HEK293 (cell line): ENCODE results near the gene NPAS2.

ENCODE experiments used
- CTCF ChIA-PET: fragments of 350-600 bp; formaldehyde crosslinking; extraction: SDS; loops from one replicate; lab custom pipeline; 2021; ENCODE audit warnings: antibody characterized with exemption; lab: Yijun Ruan, JAX
- POLR2A ChIA-PET: fragments of 300-600 bp; formaldehyde crosslinking; extraction: SDS; loops from one replicate; lab custom pipeline; 2020; ENCODE audit warnings: antibody characterized with exemption, inconsistent platforms; lab: Yijun Ruan, JAX
- H3K27ac ChIP-seq: fragments of 200-500 bp; sonication (Bioruptor generic); 2 replicates; pipeline ENCODE4 v1.5.1; 2014; ENCODE audit warnings: low read depth, low read length, control low read depth, inconsistent platforms; ENCODE audit errors: extremely low read depth
- H3K36me3 ChIP-seq, 2 experiments: fragments of 200-500 bp in 1 of 2; sonication (Bioruptor generic) in 1 of 2; 1 replicate in 1 of 2; 2 replicates in 1 of 2; pipeline ENCODE4 v1.5.1; 2014 to 2017; ENCODE audit warnings: inconsistent platforms in 2 of 2, low read length in 2 of 2; ENCODE audit not compliant: control insufficient read depth in 2 of 2, insufficient read depth in 1 of 2
- H3K4me1 ChIP-seq: fragments of 200-500 bp; sonication (Bioruptor generic); 2 replicates; pipeline ENCODE4 v1.5.1; 2014; ENCODE audit warnings: mild to moderate bottlenecking, low read length, inconsistent platforms; ENCODE audit not compliant: control insufficient read depth, insufficient read depth
- H3K4me3 ChIP-seq: 2 replicates; pipeline ENCODE4 v1.5.1; 2011; ENCODE audit warnings: low read depth, mild to moderate bottlenecking, control low read depth, low read length, moderate library complexity
- H3K9me3 ChIP-seq: fragments of 200-500 bp; sonication (Bioruptor generic); 2 replicates; pipeline ENCODE4 v1.5.1; 2014; ENCODE audit warnings: low read depth, low read length, inconsistent platforms; ENCODE audit not compliant: control insufficient read depth, insufficient read depth
- GLI4 ChIP-seq: fragments of 450-650 bp; formaldehyde crosslinking; IDR thresholded peaks from 2 replicates; pipeline ENCODE4 v1.5.1; 2016; ENCODE audit warnings: missing biosample characterization, missing genetic modification characterization
- IKZF3 ChIP-seq: fragments of 450-650 bp; IDR thresholded peaks from 2 replicates; pipeline ENCODE4 v1.5.0; 2018; ENCODE audit warnings: missing biosample characterization, mild to moderate bottlenecking, missing genetic modification characterization, moderate library complexity
- KLF16 ChIP-seq: fragments of 450-650 bp; formaldehyde crosslinking; IDR thresholded peaks from 2 replicates; pipeline ENCODE4 v1.5.1; 2017; ENCODE audit warnings: missing biosample characterization, missing genetic modification characterization
- OVOL3 ChIP-seq: fragments of 450-650 bp; formaldehyde crosslinking; IDR thresholded peaks from 2 replicates; pipeline ENCODE4 v1.5.1; 2016; ENCODE audit warnings: missing biosample characterization, missing genetic modification characterization
- ZBTB21 ChIP-seq: fragments of 450-650 bp; formaldehyde crosslinking; IDR thresholded peaks from 2 replicates; pipeline ENCODE4 v1.5.1; 2017; ENCODE audit warnings: missing biosample characterization, missing genetic modification characterization
- ZFP69B ChIP-seq: fragments of 450-650 bp; formaldehyde crosslinking; IDR thresholded peaks from 2 replicates; pipeline ENCODE4 v1.5.1; 2016; ENCODE audit warnings: missing biosample characterization, missing genetic modification characterization
- ZNF2 ChIP-seq: fragments of 450-650 bp; formaldehyde crosslinking; IDR thresholded peaks from 2 replicates; pipeline ENCODE4 v1.5.1; 2016; ENCODE audit warnings: missing biosample characterization, missing genetic modification characterization
- ZNF202 ChIP-seq: fragments of 450-650 bp; formaldehyde crosslinking; IDR thresholded peaks from 2 replicates; pipeline ENCODE4 v1.5.1; 2016; ENCODE audit warnings: missing biosample characterization, missing genetic modification characterization, borderline replicate concordance
- ZNF302 ChIP-seq: fragments of 450-650 bp; formaldehyde crosslinking; IDR thresholded peaks from 2 replicates; pipeline ENCODE4 v1.5.1; 2016; ENCODE audit warnings: missing biosample characterization, missing genetic modification characterization, low read depth
- ZNF354C ChIP-seq: fragments of 450-650 bp; formaldehyde crosslinking; IDR thresholded peaks from 2 replicates; pipeline ENCODE4 v1.5.1; 2016; ENCODE audit warnings: missing biosample characterization, missing genetic modification characterization, low read depth, borderline replicate concordance
- ZNF404 ChIP-seq: fragments of 450-650 bp; formaldehyde crosslinking; IDR thresholded peaks from 2 replicates; pipeline ENCODE4 v1.5.1; 2017; ENCODE audit warnings: missing biosample characterization, missing genetic modification characterization
- ZNF416 ChIP-seq: fragments of 450-650 bp; formaldehyde crosslinking; IDR thresholded peaks from 2 replicates; pipeline ENCODE4 v1.5.1; 2016; ENCODE audit warnings: missing biosample characterization, missing genetic modification characterization
- ZNF433 ChIP-seq: fragments of 450-650 bp; formaldehyde crosslinking; IDR thresholded peaks from 2 replicates; pipeline ENCODE4 v1.5.1; 2016; ENCODE audit warnings: missing biosample characterization, missing genetic modification characterization, low read depth
- ZNF555 ChIP-seq: fragments of 450-650 bp; formaldehyde crosslinking; conservative IDR thresholded peaks from 2 replicates; pipeline ENCODE4 v1.5.1; 2017; ENCODE audit warnings: missing biosample characterization, mild to moderate bottlenecking, missing genetic modification characterization, inconsistent platforms
- ZNF677 ChIP-seq: fragments of 450-650 bp; IDR thresholded peaks from 2 replicates; pipeline ENCODE4 v1.5.0; 2018; ENCODE audit warnings: missing biosample characterization, mild to moderate bottlenecking, missing genetic modification characterization, moderate library complexity
- ZNF747 ChIP-seq: fragments of 450-650 bp; formaldehyde crosslinking; IDR thresholded peaks from 2 replicates; pipeline ENCODE4 v1.5.1; 2016; ENCODE audit warnings: missing biosample characterization, missing genetic modification characterization
- ZNF837 ChIP-seq: fragments of 450-650 bp; formaldehyde crosslinking; IDR thresholded peaks from 2 replicates; pipeline ENCODE4 v1.5.1; 2016; ENCODE audit warnings: missing biosample characterization, missing genetic modification characterization
- ZNF843 ChIP-seq: fragments of 450-650 bp; formaldehyde crosslinking; IDR thresholded peaks from 2 replicates; pipeline ENCODE4 v1.5.1; 2016; ENCODE audit warnings: missing biosample characterization, missing genetic modification characterization
- ZSCAN16 ChIP-seq: fragments of 450-650 bp; formaldehyde crosslinking; IDR thresholded peaks from 2 replicates; pipeline ENCODE4 v1.5.1; 2016; ENCODE audit warnings: missing biosample characterization, missing genetic modification characterization
- TF ChIP-seq, protein P1 (sequence below): fragments of 450-650 bp; IDR thresholded peaks from 2 replicates; pipeline ENCODE4 v1.5.1; 2018; ENCODE audit warnings: missing biosample characterization, mild to moderate bottlenecking, missing genetic modification characterization
- TF ChIP-seq, protein P2 (sequence below): fragments of 450-650 bp; formaldehyde crosslinking; IDR thresholded peaks from 2 replicates; pipeline ENCODE4 v1.5.1; 2016; ENCODE audit warnings: missing biosample characterization, missing genetic modification characterization

Gene NPAS2

DNA sequence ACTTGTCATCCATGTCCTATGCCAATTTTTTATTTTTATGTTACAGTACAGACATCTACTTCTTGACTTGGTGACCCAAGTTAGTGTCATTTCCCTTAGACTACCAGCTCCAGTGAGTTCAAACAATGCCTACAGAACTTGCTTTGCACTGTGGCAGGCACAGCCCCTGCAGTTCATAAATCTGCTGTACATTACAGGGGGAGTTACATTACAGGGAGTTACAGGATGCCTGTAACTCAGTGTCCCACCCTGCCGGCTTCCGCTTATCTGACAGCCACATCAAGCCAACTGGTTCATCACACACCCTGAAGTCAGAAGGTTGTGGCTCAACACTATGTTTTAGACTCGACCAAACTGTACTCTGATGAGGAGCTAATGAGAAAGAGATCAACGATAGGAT is 7.8 kb upstream of the NPAS2 start:
- no peaks in the 10 kb centered on the region; the same call in 1 of the 2 replicates for H3K4me1 ChIP-seq
- CTCF ChIA-PET = no interaction called here
- no peak overlapping the region for H3K27ac ChIP-seq
- H3K36me3 ChIP-seq = no peaks in the 10 kb centered on the region
- POLR2A ChIA-PET = no interaction called here
- TF ChIP-seq ZNF677 (tag by site-specific recombination) (no peak), ZNF354C (tag by site-specific recombination) (no peak), ZNF404 (tag by site-specific recombination) (no peak), ZBTB21 (tag by site-specific recombination) (no peak), ZNF302 (tag by site-specific recombination) (no peak), ZNF747 (tag by site-specific recombination) (no peak), GLI4 (tag by site-specific recombination) (no peak), ZNF416 (tag by site-specific recombination) (no peak), ZNF433 (tag by site-specific recombination) (no peak), ZNF2 (tag by site-specific recombination) (no peak), ZSCAN16 (tag by site-specific recombination) (no peak), ZNF202 (no peak), ZNF843 (tag by site-specific recombination) (no peak)
- TF ChIP-seq, protein P1, sequence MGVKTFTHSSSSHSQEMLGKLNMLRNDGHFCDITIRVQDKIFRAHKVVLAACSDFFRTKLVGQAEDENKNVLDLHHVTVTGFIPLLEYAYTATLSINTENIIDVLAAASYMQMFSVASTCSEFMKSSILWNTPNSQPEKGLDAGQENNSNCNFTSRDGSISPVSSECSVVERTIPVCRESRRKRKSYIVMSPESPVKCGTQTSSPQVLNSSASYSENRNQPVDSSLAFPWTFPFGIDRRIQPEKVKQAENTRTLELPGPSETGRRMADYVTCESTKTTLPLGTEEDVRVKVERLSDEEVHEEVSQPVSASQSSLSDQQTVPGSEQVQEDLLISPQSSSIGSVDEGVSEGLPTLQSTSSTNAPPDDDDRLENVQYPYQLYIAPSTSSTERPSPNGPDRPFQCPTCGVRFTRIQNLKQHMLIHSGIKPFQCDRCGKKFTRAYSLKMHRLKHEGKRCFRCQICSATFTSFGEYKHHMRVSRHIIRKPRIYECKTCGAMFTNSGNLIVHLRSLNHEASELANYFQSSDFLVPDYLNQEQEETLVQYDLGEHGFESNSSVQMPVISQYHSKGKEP = no peak
- TF ChIP-seq, protein P2, sequence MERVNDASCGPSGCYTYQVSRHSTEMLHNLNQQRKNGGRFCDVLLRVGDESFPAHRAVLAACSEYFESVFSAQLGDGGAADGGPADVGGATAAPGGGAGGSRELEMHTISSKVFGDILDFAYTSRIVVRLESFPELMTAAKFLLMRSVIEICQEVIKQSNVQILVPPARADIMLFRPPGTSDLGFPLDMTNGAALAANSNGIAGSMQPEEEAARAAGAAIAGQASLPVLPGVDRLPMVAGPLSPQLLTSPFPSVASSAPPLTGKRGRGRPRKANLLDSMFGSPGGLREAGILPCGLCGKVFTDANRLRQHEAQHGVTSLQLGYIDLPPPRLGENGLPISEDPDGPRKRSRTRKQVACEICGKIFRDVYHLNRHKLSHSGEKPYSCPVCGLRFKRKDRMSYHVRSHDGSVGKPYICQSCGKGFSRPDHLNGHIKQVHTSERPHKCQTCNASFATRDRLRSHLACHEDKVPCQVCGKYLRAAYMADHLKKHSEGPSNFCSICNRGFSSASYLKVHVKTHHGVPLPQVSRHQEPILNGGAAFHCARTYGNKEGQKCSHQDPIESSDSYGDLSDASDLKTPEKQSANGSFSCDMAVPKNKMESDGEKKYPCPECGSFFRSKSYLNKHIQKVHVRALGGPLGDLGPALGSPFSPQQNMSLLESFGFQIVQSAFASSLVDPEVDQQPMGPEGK = no peak
- H3K4me3 ChIP-seq = no peak overlapping the region
- H3K9me3 ChIP-seq = no peaks in the 10 kb centered on the region

DNA sequence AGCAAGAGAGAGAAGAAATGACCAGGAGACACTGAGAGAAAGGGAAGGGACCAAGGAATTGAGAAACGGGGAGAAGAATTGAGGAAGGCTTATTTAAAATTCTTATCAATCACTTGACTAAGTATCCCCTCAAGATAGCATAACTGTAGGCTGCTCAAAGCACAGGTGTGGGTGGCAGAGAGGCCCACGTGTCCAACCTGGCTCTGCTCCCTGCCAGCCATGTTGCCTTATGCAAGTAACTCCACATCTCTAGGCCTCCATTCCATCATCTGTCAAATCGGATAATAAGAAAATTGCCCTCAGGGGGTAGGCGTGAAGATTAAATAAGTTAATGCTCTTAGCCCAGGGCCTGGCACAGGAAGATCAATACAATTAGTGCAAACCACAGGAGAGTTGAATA is 7.4 kb upstream of the NPAS2 start:
- CTCF ChIA-PET = no interaction called here

DNA sequence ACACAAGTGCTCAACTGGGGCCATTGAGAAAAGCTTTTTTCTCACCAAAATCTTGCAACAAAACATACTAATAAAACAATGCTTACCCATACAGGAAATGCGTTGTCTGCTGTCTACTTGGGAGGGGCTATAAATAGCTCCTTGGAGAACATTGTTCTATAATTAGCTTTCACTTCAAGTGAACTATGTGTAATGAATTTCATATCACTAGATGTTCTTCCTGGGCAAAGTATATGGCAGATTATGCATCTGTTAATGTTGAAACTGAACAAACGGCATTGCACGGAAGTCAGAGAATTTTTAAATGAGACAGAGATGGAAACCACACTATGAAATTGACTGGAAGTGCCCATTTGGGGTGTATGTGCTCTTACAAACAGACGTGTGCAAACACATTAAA is 6.4 kb upstream of the NPAS2 start:
- TF ChIP-seq ZNF837 (tag by site-specific recombination) = no peak
- ChIA-PET POLR2A (no interaction called here), CTCF (interaction anchor here (0.9 kb wide), 1 partner anchor 10 kb away, joined by 3 read pairs; no protein-coding TSS in a partner anchor)

More for the DNA sequence above, 7.4 kb upstream of the NPAS2 start:
- H3K4me1 ChIP-seq = no peaks in the 10 kb centered on the region; the same call in 1 of the 2 replicates
- H3K9me3 ChIP-seq = no peaks in the 10 kb centered on the region
- H3K27ac ChIP-seq = no peak overlapping the region
- H3K36me3 ChIP-seq = no peaks in the 10 kb centered on the region
- POLR2A ChIA-PET = no interaction called here
- TF ChIP-seq ZFP69B (tag by site-specific recombination) = no peak
- no peak for TF ChIP-seq KLF16
- TF ChIP-seq ZNF555 = no peak
- TF ChIP-seq OVOL3 (tag by site-specific recombination) = no peak
- TF ChIP-seq ZNF2 (tag by site-specific recombination) = no peak
- TF ChIP-seq IKZF3 = no peak
- TF ChIP-seq, all 188 proteins: peak for 0
- H3K4me3 ChIP-seq = no peak overlapping the region

More for the DNA sequence above, 6.4 kb upstream of the NPAS2 start:
- Histone ChIP-seq H3K4me3 (no peak overlapping the region), H3K36me3 (no peaks in the 10 kb centered on the region), H3K9me3 (no peaks in the 10 kb centered on the region), H3K4me1 (no peaks in the 10 kb centered on the region; the same call in 1 of the 2 replicates), H3K27ac (no peak overlapping the region)
